Measurements from ENCODE around the gene HAX1. TPM values are rescaled to one million over a fixed set of nuclear protein-coding genes. Genes with fewer than 3 reads are reported as not detected.

Gene HAX1
- total RNA-seq, 1 donor from 2014 or later: 46.1 TPM

Other genes starting within 250 kb of the HAX1 start
- 0.05 TPM in 1 of 2 replicates, not detected in the other for gene NUP210L, start 117.6 kb upstream of the HAX1 start, total RNA-seq
- 654 and 806 TPM in 2 replicates for gene TPM3, start 80.5 kb upstream of the HAX1 start, total RNA-seq
- not detected in 2 replicates for gene CFAP141, start 66.3 kb upstream of the HAX1 start, total RNA-seq
- gene UBAP2L, start 51.7 kb upstream of the HAX1 start, total RNA-seq: 21.9 and 127 TPM in 2 replicates
- not detected in 2 replicates for gene AQP10, start 48.5 kb downstream of the HAX1 start, total RNA-seq
- 46.3 and 58.7 TPM in 2 replicates for gene ATP8B2, start 52.9 kb downstream of the HAX1 start, total RNA-seq
- gene IL6R, start 132.7 kb downstream of the HAX1 start, total RNA-seq: 13.9 and 14.6 TPM in 2 replicates
- 0.10 TPM in 1 of 2 replicates, not detected in the other for gene TDRD10, start 229.6 kb downstream of the HAX1 start, total RNA-seq
- gene SHE, start 229.8 kb downstream of the HAX1 start, total RNA-seq: 0.17 and 0.35 TPM in 2 replicates